Nephron (organoid): ENCODE measurements around the gene TAS2R8.

ENCODE experiments used
- H3K27ac Mint-ChIP-seq, 3 experiments: 2 replicates each; pipeline ENCODE4 v1.8.0; 2020; ENCODE audit warnings: mixed read lengths in 3 of 3, mild to moderate bottlenecking in 2 of 3, moderate library complexity in 1 of 3
- H3K27me3 Mint-ChIP-seq: 2 replicates; pipeline ENCODE4 v1.8.0; 2021; ENCODE audit warnings: low read depth, mild to moderate bottlenecking, moderate library complexity, mixed read lengths
- H3K36me3 Mint-ChIP-seq: 2 replicates; pipeline ENCODE4 v1.8.0; 2020; ENCODE audit warnings: low read depth, mixed read lengths
- H3K4me1 Mint-ChIP-seq: 2 replicates; pipeline ENCODE4 v1.8.0; 2020; ENCODE audit warnings: mixed read lengths
- H3K4me3 Mint-ChIP-seq, 3 experiments: 2 replicates each; pipeline ENCODE4 v1.8.0; 2020; ENCODE audit warnings: mild to moderate bottlenecking in 3 of 3, mixed read lengths in 3 of 3, moderate library complexity in 2 of 3
- H3K9me3 Mint-ChIP-seq: 2 replicates; pipeline ENCODE4 v1.8.0; 2020; ENCODE audit warnings: mixed read lengths
- TF ChIP-seq, protein P1 (sequence below), 3 experiments: fragments of 200-600 bp; sonication (generic); IDR thresholded peaks; one replicate each; pipeline ENCODE4 v1.5.0; 2021; ENCODE audit warnings: antibody characterized with exemption in 3 of 3; ENCODE audit not compliant: unreplicated experiment in 3 of 3

Gene TAS2R8, protein sequence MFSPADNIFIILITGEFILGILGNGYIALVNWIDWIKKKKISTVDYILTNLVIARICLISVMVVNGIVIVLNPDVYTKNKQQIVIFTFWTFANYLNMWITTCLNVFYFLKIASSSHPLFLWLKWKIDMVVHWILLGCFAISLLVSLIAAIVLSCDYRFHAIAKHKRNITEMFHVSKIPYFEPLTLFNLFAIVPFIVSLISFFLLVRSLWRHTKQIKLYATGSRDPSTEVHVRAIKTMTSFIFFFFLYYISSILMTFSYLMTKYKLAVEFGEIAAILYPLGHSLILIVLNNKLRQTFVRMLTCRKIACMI

DNA sequence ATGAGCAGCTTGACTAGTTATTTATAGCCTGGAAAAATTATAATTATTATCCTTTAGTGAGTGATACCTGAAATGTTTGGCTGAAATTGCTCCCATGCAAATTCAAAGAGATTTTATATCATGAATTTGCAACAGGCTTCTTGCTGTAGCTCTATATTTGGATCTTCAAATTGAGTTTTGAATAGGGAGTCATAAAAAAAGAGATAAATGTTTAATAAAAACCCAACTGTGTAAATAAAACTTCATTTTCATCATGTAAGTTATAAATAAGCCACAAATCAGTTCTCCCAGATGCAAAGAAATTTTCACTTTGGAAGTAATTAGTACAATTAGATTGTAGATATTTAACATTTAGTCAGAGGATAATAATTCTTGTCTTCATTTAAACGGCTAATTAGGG is at the start of gene TAS2R8:
Gene TAS2R8 (minus strand): TSS at position 101 of the 400 bp plus-strand sequence. CDS start 306 bp downstream, outside the sequence.
- no peaks in the 10 kb centered on the region for H3K27me3 Mint-ChIP-seq
- H3K27ac Mint-ChIP-seq: no peak within 1 kb of the TSS
- no peak within 1 kb of the TSS for H3K4me3 Mint-ChIP-seq
- no peaks in the 10 kb centered on the region for H3K36me3 Mint-ChIP-seq
- H3K4me1 Mint-ChIP-seq: no peaks in the 10 kb centered on the region
- H3K9me3 Mint-ChIP-seq: no peaks in the 10 kb centered on the region
- TF ChIP-seq, protein P1, sequence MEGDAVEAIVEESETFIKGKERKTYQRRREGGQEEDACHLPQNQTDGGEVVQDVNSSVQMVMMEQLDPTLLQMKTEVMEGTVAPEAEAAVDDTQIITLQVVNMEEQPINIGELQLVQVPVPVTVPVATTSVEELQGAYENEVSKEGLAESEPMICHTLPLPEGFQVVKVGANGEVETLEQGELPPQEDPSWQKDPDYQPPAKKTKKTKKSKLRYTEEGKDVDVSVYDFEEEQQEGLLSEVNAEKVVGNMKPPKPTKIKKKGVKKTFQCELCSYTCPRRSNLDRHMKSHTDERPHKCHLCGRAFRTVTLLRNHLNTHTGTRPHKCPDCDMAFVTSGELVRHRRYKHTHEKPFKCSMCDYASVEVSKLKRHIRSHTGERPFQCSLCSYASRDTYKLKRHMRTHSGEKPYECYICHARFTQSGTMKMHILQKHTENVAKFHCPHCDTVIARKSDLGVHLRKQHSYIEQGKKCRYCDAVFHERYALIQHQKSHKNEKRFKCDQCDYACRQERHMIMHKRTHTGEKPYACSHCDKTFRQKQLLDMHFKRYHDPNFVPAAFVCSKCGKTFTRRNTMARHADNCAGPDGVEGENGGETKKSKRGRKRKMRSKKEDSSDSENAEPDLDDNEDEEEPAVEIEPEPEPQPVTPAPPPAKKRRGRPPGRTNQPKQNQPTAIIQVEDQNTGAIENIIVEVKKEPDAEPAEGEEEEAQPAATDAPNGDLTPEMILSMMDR (IDR thresholded peaks at IDR 0.05; ENCODE audit: unreplicated experiment in 3 of 3): no peak

DNA sequence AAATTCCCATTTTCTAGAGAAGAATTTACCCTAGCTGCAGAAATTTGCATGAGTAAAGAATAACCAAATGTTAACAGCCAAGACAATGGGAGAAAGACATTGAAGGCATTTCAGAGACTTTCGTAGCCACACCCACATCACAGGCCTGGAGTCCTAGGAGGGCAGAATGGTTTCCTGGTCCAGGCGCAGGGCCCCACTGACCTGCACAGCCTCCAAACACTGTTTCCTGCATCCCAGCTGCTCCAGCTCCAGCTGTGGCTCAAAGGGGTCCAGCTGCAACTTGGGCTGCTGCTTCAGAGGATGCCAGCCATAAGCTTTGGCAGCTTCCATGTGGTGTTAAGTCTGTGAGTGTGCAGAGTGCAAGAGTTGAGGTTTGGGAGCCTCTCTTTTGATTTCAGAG is 48.7 kb upstream of the TAS2R8 start:
- Mint-ChIP-seq H3K4me3 (no peak overlapping the region), H3K36me3 (peaks cover 72% of the 10 kb centered on the region), H3K9me3 (peaks cover 44% of the 10 kb centered on the region), H3K27me3 (no peaks in the 10 kb centered on the region), H3K4me1 (peaks cover 4% of the 10 kb centered on the region), H3K27ac (no peak overlapping the region)
- TF ChIP-seq, protein P1 (IDR thresholded peaks at IDR 0.05; ENCODE audit: unreplicated experiment in 3 of 3): no peak

DNA sequence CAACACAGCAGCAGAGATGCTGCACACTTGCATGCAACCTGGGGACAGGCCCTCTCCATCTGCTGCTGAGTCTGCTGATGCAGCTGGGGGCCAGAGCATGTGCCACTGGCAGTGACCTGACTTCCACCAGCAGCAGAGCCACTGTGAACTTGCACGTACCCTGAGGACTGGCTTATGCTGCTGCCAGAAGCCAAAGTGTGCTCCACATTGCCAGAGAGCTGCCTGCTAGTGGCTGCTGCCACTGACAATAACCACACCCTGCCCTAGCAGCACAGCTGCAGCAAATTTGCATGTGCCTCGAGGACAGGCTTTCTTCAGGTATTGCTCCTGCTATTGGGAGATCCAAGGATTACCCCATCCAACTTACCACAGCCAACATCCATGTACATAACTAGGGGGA is 46.7 kb upstream of the TAS2R8 start:
- Mint-ChIP-seq H3K9me3 (peaks cover 29% of the 10 kb centered on the region), H3K36me3 (peaks cover 58% of the 10 kb centered on the region), H3K4me1 (peaks cover 4% of the 10 kb centered on the region), H3K4me3 (no peak overlapping the region), H3K27me3 (no peaks in the 10 kb centered on the region), H3K27ac (no peak overlapping the region)
- TF ChIP-seq, protein P1 (IDR thresholded peaks at IDR 0.05; ENCODE audit: unreplicated experiment in 3 of 3): no peak

DNA sequence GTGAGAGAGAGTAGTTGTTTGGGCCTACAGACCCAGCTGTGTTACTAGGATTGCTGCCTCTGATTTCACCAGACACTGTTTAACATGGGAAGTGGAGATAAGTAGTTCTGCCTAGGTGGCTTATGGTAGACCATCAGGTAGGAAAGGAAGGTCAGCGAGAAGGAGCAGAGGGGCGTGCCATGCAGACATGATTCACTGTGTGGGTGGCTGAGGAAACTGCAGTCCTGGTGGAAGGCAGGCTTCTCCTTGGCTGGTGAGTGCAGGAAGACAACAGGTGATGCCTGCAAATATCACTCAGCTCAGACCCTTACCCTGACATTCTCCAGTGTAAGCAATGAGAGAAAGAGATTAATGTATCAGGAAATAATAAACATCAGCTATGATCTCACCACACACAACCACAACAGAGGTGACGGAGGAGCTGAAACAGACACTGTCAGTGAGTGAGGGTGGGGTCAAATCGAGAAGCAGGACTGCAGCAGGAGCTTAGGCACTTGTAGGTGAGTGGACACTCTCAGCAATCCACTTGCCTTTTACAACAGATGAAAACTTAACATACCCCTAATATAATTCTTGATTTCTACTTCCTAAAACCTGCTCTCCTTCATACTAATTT is 44.3 kb upstream of the TAS2R8 start:
- TF ChIP-seq, protein P1 (IDR thresholded peaks at IDR 0.05; ENCODE audit: unreplicated experiment in 3 of 3): no peak
- Mint-ChIP-seq H3K36me3 (peaks cover 53% of the 10 kb centered on the region), H3K27ac (no peak overlapping the region), H3K9me3 (peaks cover 7% of the 10 kb centered on the region), H3K4me1 (peaks cover 10% of the 10 kb centered on the region), H3K4me3 (no peak overlapping the region), H3K27me3 (no peaks in the 10 kb centered on the region)

DNA sequence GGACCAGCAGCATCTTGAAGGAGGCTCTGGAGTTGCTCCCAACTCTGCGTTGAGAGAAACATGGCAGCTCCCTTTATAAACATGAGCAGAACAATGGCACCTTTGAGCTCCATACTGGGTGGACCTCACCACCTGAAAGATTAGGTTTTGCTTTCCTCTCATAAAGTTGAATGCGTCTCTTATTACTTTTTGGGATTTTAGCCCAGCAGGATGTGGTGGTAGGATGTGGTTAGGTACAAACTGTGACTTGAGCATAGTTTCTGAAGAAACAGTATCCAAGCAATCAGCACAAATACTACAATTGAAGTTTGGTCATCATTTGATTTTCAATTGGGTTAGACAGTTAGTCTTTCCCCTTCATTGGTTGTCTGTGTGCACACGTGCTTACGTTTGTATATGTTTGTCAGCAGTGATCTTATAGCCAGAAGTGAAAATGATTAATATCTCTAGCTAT is 42.4 kb upstream of the TAS2R8 start, which contains the start of gene PRR4:
Gene PRR4 (minus strand): TSS at position 51 of the 454 bp plus-strand sequence. CDS start 38 bp downstream, at position 13.
- H3K27ac Mint-ChIP-seq: no peak within 1 kb of the TSS

More for the DNA sequence above, 42.4 kb upstream of the TAS2R8 start, which contains the start of gene PRR4:
- TF ChIP-seq, protein P1 (IDR thresholded peaks at IDR 0.05; ENCODE audit: unreplicated experiment in 3 of 3): no peak
- H3K4me1 Mint-ChIP-seq: peaks cover 10% of the 10 kb centered on the region
- no peak within 1 kb of the TSS for H3K4me3 Mint-ChIP-seq
- H3K36me3 Mint-ChIP-seq: peaks cover 47% of the 10 kb centered on the region
- no peaks in the 10 kb centered on the region for H3K9me3 Mint-ChIP-seq
- H3K27me3 Mint-ChIP-seq: no peaks in the 10 kb centered on the region
